ENCODE measurements around the gene GCDH.

GRCh38 chr19:12922959-12923358 lies 32.0 kb downstream of the GCDH start:
- TF ChIP-seq POLR2A (IDR thresholded peaks at IDR 0.05), result no peak
- TF ChIP-seq, protein P1, sequence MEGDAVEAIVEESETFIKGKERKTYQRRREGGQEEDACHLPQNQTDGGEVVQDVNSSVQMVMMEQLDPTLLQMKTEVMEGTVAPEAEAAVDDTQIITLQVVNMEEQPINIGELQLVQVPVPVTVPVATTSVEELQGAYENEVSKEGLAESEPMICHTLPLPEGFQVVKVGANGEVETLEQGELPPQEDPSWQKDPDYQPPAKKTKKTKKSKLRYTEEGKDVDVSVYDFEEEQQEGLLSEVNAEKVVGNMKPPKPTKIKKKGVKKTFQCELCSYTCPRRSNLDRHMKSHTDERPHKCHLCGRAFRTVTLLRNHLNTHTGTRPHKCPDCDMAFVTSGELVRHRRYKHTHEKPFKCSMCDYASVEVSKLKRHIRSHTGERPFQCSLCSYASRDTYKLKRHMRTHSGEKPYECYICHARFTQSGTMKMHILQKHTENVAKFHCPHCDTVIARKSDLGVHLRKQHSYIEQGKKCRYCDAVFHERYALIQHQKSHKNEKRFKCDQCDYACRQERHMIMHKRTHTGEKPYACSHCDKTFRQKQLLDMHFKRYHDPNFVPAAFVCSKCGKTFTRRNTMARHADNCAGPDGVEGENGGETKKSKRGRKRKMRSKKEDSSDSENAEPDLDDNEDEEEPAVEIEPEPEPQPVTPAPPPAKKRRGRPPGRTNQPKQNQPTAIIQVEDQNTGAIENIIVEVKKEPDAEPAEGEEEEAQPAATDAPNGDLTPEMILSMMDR (IDR thresholded peaks at IDR 0.05), result no peak
